Sigmoid colon (tissue), 7 donors: Measurements from ENCODE around the gene KCNIP3. TPM values are rescaled to one million over a fixed set of nuclear protein-coding genes. Genes with fewer than 3 reads are reported as not detected.
"Not testable (repeated sequence)": the region's sequence is repeated elsewhere in the genome, so short reads cannot be mapped to it uniquely, and the experiment has no call there.

Source experiments
- DNase-seq: peaks from one replicate; pipeline ENCODE4 v3.0.0-alpha.2; 2019
- H3K27ac ChIP-seq, 4 donors: fragments of 200-600 bp; sonication (generic); one replicate each; pipeline ENCODE4 v1.5.1; 2016 to 2019; ENCODE audit warnings: mild to moderate bottlenecking in 1 of 4
- H3K27me3 ChIP-seq, 3 donors: fragments of 200-600 bp; sonication (generic); one replicate each; pipeline ENCODE4 v1.5.1; 2019; ENCODE audit warnings: mild to moderate bottlenecking in 1 of 3
- H3K36me3 ChIP-seq, 4 donors: fragments of 200-600 bp; sonication (generic); one replicate each; pipeline ENCODE4 v1.5.1; 2016 to 2019
- H3K4me1 ChIP-seq, 4 donors: fragments of 200-600 bp; sonication (generic); one replicate each; pipeline ENCODE4 v1.5.1; 2017 to 2019
- H3K4me3 ChIP-seq, 4 donors: fragments of 200-600 bp; sonication (generic); one replicate each; pipeline ENCODE4 v1.5.1; 2017 to 2019; ENCODE audit warnings: mild to moderate bottlenecking in 2 of 4, moderate library complexity in 1 of 4
- H3K9me3 ChIP-seq, 4 donors: fragments of 200-600 bp in 3 of 4; sonication (generic) in 3 of 4; one replicate each; pipeline versions ENCODE4 v1.5.1 to v1.6.1; 2013 to 2019
- CTCF ChIP-seq, 4 experiments: fragments of 450-650 bp in 3 of 4; fragments of 200-600 bp in 1 of 4; IDR thresholded peaks; one replicate each; pipeline ENCODE4 v1.5.1; 2016 to 2019; ENCODE audit warnings: antibody characterized with exemption in 4 of 4, mild to moderate bottlenecking in 3 of 4, moderate library complexity in 2 of 4
- EP300 ChIP-seq, 4 donors: sonication (generic); formaldehyde crosslinking; IDR thresholded peaks; one replicate each; pipeline ENCODE4 v1.6.1; 2017; ENCODE audit warnings: antibody characterized with exemption in 4 of 4
- POLR2A ChIP-seq, 2 donors: fragments of 450-650 bp; IDR thresholded peaks; one replicate each; pipeline ENCODE4 v1.6.1; 2016; ENCODE audit warnings: antibody characterized with exemption in 2 of 2, mild to moderate bottlenecking in 2 of 2, moderate library complexity in 2 of 2
- POLR2AphosphoS5 ChIP-seq, 4 donors: sonication (generic); formaldehyde crosslinking; IDR thresholded peaks; one replicate each; pipeline ENCODE4 v1.6.1; 2017; ENCODE audit warnings: antibody characterized with exemption in 4 of 4
- WGBS, 2 donors: extraction: QIAGEN DNeasy Blood & Tissue Kit; methylation state at CpG; one replicate each; pipeline ENCODE4 v1.1.7; 2013; 5-methylcytosine and 5-hydroxymethylcytosine counted together
- intact Hi-C: fragments of 100-400 bp; cut with DNase I; formaldehyde crosslinking; loops from one replicate; pipeline ENCODE4 v1.15.1; 2023
- polyA plus RNA-seq, 3 donors: library from polyadenylated mRNA; stranded (reverse); fragments of 200-250 nt; gene quantifications; one replicate each; pipeline ENCODE4 v1.2.3, GENCODE V29; 2013
- total RNA-seq, 4 donors: library from RNA; depleted of rRNA; stranded (reverse); fragments of >200 nt; gene quantifications; one replicate each; pipeline ENCODE4 v1.1.0, GENCODE V29; 2016
- donor health status: healthy with polysubstance abuse.
- donor health status: Bipolar disorder and iron deficiency.
- donor health status: healthy.

Gene KCNIP3
- total and polyA plus RNA-seq, 7 donors = 1.8 to 23.8 (median 11.8) TPM

GRCh38 chr2:95352310-95353054, 55.3 kb downstream of the KCNIP3 start:
- Histone ChIP-seq H3K9me3 (no peaks in the 10 kb centered on the region), H3K4me1 (peaks cover 0 to 9% (median 5%) of the 10 kb centered on the region in 4 donors), H3K36me3 (no peaks in the 10 kb centered on the region), H3K27me3 (no peaks in the 10 kb centered on the region), H3K4me3 (no peak overlapping the region), H3K27ac (no peak overlapping the region)
- TF ChIP-seq EP300 (IDR thresholded peaks at IDR 0.05) = no peak
- TF ChIP-seq POLR2AphosphoS5 (IDR thresholded peaks at IDR 0.05) = no peak
- TF ChIP-seq CTCF (IDR thresholded peaks at IDR 0.05) = no peak
- no peak for TF ChIP-seq POLR2A (IDR thresholded peaks at IDR 0.05)
- WGBS, 2 donors = 79 to 83% methylated on average over 6 of the region's 6 CpGs
- intact Hi-C loops = no loop called here
- peak; percentile 48 for DNase-seq

GRCh38 chr2:95353055-95353575, 56.0 kb downstream of the KCNIP3 start:
- Histone ChIP-seq H3K4me1 (peaks cover 0 to 5% (median 0%) of the 10 kb centered on the region in 4 donors), H3K4me3 (no peak overlapping the region), H3K9me3 (no peaks in the 10 kb centered on the region), H3K36me3 (no peaks in the 10 kb centered on the region), H3K27me3 (no peaks in the 10 kb centered on the region), H3K27ac (no peak overlapping the region)
- 88 to 90% methylated on average over 10 of the region's 10 CpGs for WGBS, 2 donors
- DNase-seq = peak; percentile 40
- intact Hi-C loops = no loop called here
- TF ChIP-seq EP300 (IDR thresholded peaks at IDR 0.05) (no peak), POLR2AphosphoS5 (IDR thresholded peaks at IDR 0.05) (no peak), POLR2A (IDR thresholded peaks at IDR 0.05) (no peak), CTCF (IDR thresholded peaks at IDR 0.05) (no peak)

- 77 to 84% methylated on average over 22 of the region's 22 CpGs for WGBS, 2 donors
- intact Hi-C loops = no loop called here
- DNase-seq = peak; percentile 55
- H3K4me3 ChIP-seq = no peak overlapping the region
- H3K9me3 ChIP-seq = no peaks in the 10 kb centered on the region
- no peak overlapping the region for H3K27ac ChIP-seq
- no peaks in the 10 kb centered on the region for H3K4me1 ChIP-seq
- H3K36me3 ChIP-seq = no peaks in the 10 kb centered on the region
- TF ChIP-seq CTCF (IDR thresholded peaks at IDR 0.05) (no peak), EP300 (IDR thresholded peaks at IDR 0.05) (no peak), POLR2AphosphoS5 (IDR thresholded peaks at IDR 0.05) (no peak), POLR2A (IDR thresholded peaks at IDR 0.05) (no peak)
- no peaks in the 10 kb centered on the region for H3K27me3 ChIP-seq
These were observed 56.7 kb downstream of the KCNIP3 start for GRCh38 chr2:95353613-95354468.

- 89 to 93% methylated on average over 5 of the region's 5 CpGs for WGBS, 2 donors
- DNase-seq = peak; percentile 52
- no peaks in the 10 kb centered on the region for H3K27me3 ChIP-seq
- TF ChIP-seq EP300 (IDR thresholded peaks at IDR 0.05) = no peak
- H3K36me3 ChIP-seq = no peaks in the 10 kb centered on the region
- H3K27ac ChIP-seq = no peak overlapping the region
- no peak overlapping the region for H3K4me3 ChIP-seq
- no peaks in the 10 kb centered on the region for H3K9me3 ChIP-seq
- intact Hi-C loops = no loop called here
- peaks cover 0 to 6% (median 0%) of the 10 kb centered on the region in 4 donors for H3K4me1 ChIP-seq
These were observed 57.3 kb downstream of the KCNIP3 start for GRCh38 chr2:95354469-95354901.

GRCh38 chr2:95354925-95355324, 57.8 kb downstream of the KCNIP3 start:
- Histone ChIP-seq H3K4me1 (peaks cover 0 to 9% (median 0%) of the 10 kb centered on the region in 4 donors), H3K9me3 (no peaks in the 10 kb centered on the region), H3K4me3 (no peak overlapping the region), H3K27me3 (no peaks in the 10 kb centered on the region), H3K27ac (no peak overlapping the region), H3K36me3 (no peaks in the 10 kb centered on the region)
- WGBS, 2 donors = 87 to 92% methylated on average over 8 of the region's 8 CpGs
- TF ChIP-seq EP300 (IDR thresholded peaks at IDR 0.05) (no peak), CTCF (IDR thresholded peaks at IDR 0.05) (no peak), POLR2AphosphoS5 (IDR thresholded peaks at IDR 0.05) (no peak), POLR2A (IDR thresholded peaks at IDR 0.05) (no peak)
- intact Hi-C loops = no loop called here
- peak; percentile 32 for DNase-seq

- H3K4me3 ChIP-seq, H3K9me3 ChIP-seq, H3K4me1 ChIP-seq, intact Hi-C loops, H3K27ac ChIP-seq, H3K36me3 ChIP-seq, H3K27me3 ChIP-seq: not testable (repeated sequence)
- peak; percentile 28 for DNase-seq
- WGBS, 2 donors = 89% methylated on average over 4 of the region's 5 CpGs
These were observed 58.3 kb downstream of the KCNIP3 start for GRCh38 chr2:95355486-95355885.
